WTC11 (cell line): Measurements from ENCODE around the gene ARHGAP30. TPM values are rescaled to one million over a fixed set of nuclear protein-coding genes. Genes with fewer than 3 reads are reported as not detected.

Experiments used
- ATAC-seq: fragments of 200-7000 bp; cut with Tn5 transposase; 2 replicates; pipeline ENCODE4 v1.10.0; 2021; ENCODE audit warnings: mild to moderate bottlenecking, moderate library complexity
- CTCF ChIA-PET: fragments of 300-600 bp; sonication (Branson Sonifier 250); formaldehyde crosslinking; loops from one replicate; lab custom pipeline; 2021; ENCODE audit warnings: antibody characterized with exemption; lab: Charles Lee
- POLR2A ChIA-PET: fragments of 350-600 bp; sonication (Branson Sonifier 250); formaldehyde crosslinking; loops from one replicate; lab custom pipeline; 2021; ENCODE audit warnings: antibody characterized with exemption; lab: Charles Lee
- DNase-seq: peaks from one replicate; pipeline ENCODE4 v3.0.0; 2021; ENCODE audit warnings: low spot score
- H3K27ac Mint-ChIP-seq: 2 replicates; pipeline ENCODE4 v1.8.0; 2021; ENCODE audit warnings: mixed read lengths
- H3K27me3 Mint-ChIP-seq: 2 replicates; pipeline ENCODE4 v1.8.0; 2021; ENCODE audit warnings: low read depth, mild to moderate bottlenecking, moderate library complexity, mixed read lengths
- H3K36me3 Mint-ChIP-seq: 2 replicates; pipeline ENCODE4 v1.8.0; 2021; ENCODE audit warnings: mixed read lengths
- H3K4me1 Mint-ChIP-seq: 2 replicates; pipeline ENCODE4 v1.8.0; 2022; ENCODE audit warnings: mixed read lengths
- H3K4me3 Mint-ChIP-seq: 2 replicates; pipeline ENCODE4 v1.8.0; 2021; ENCODE audit warnings: mild to moderate bottlenecking, moderate library complexity, mixed read lengths
- H3K9me3 Mint-ChIP-seq: 2 replicates; pipeline ENCODE4 v1.8.0; 2021; ENCODE audit warnings: mixed read lengths
- AFF4 ChIP-seq: sonication (generic); formaldehyde crosslinking; IDR thresholded peaks from 2 replicates; pipeline ENCODE4 v1.8.1; 2023; ENCODE audit warnings: mild to moderate bottlenecking, missing genetic modification reagents, borderline replicate concordance
- CREB1 ChIP-seq: sonication (generic); formaldehyde crosslinking; IDR thresholded peaks from 2 replicates; pipeline ENCODE4 v1.8.0; 2023; ENCODE audit warnings: mild to moderate bottlenecking, missing genetic modification reagents
- ELF4 ChIP-seq: sonication (generic); formaldehyde crosslinking; IDR thresholded peaks from 2 replicates; pipeline ENCODE4 v1.8.1; 2022; ENCODE audit warnings: low read depth, mild to moderate bottlenecking, moderate library complexity, missing genetic modification reagents
- MLX ChIP-seq: sonication (generic); formaldehyde crosslinking; IDR thresholded peaks from 2 replicates; pipeline ENCODE4 v1.8.1; 2023; ENCODE audit warnings: mild to moderate bottlenecking, missing genetic modification reagents, moderate library complexity
- MXD4 ChIP-seq: fragments of 250-450 bp; sonication (Bioruptor Pico); IDR thresholded peaks from 2 replicates; pipeline ENCODE4 v1.8.0; 2021; ENCODE audit warnings: mild to moderate bottlenecking, moderate library complexity, borderline replicate concordance
- NR3C1 ChIP-seq: sonication (generic); formaldehyde crosslinking; conservative IDR thresholded peaks from 2 replicates; pipeline ENCODE4 v1.8.1; 2023; ENCODE audit warnings: low read depth, mild to moderate bottlenecking, missing genetic modification reagents
- OVOL2 ChIP-seq: fragments of 250-450 bp; sonication (Bioruptor Pico); IDR thresholded peaks from 2 replicates; pipeline ENCODE4 v1.9.0; 2021; ENCODE audit warnings: mild to moderate bottlenecking, borderline replicate concordance
- RELA ChIP-seq: sonication (generic); formaldehyde crosslinking; IDR thresholded peaks from 2 replicates; pipeline ENCODE4 v1.8.1; 2022; ENCODE audit warnings: missing genetic modification reagents, mild to moderate bottlenecking, borderline replicate concordance
- RORB ChIP-seq: fragments of 250-450 bp; sonication (Bioruptor Pico); IDR thresholded peaks from 2 replicates; pipeline ENCODE4 v1.9.0; 2021; ENCODE audit warnings: mild to moderate bottlenecking
- SMAD3 ChIP-seq: sonication (generic); formaldehyde crosslinking; IDR thresholded peaks from 2 replicates; pipeline ENCODE4 v1.8.0; 2022; ENCODE audit warnings: missing genetic modification reagents, mild to moderate bottlenecking, borderline replicate concordance
- ZNF232 ChIP-seq: sonication (generic); formaldehyde crosslinking; IDR thresholded peaks from 2 replicates; pipeline ENCODE4 v1.8.0; 2022; ENCODE audit warnings: mild to moderate bottlenecking, missing genetic modification reagents
- ZNF396 ChIP-seq: fragments of 250-450 bp; sonication (Bioruptor Pico); IDR thresholded peaks from 2 replicates; pipeline ENCODE4 v1.8.0; 2021; ENCODE audit warnings: mild to moderate bottlenecking, moderate library complexity, borderline replicate concordance
- ZNF416 ChIP-seq: fragments of 250-450 bp; sonication (Bioruptor Pico); IDR thresholded peaks from 2 replicates; pipeline ENCODE4 v1.9.0; 2021; ENCODE audit warnings: mild to moderate bottlenecking, inconsistent platforms
- total RNA-seq: library from RNA; stranded (reverse); gene quantifications from 3 replicates; pipeline ENCODE4 v1.2.3, GENCODE V29; 2021
- TF ChIP-seq, protein P1 (sequence below): sonication (generic); formaldehyde crosslinking; IDR thresholded peaks from 2 replicates; pipeline ENCODE4 v1.8.1; 2023; ENCODE audit warnings: mild to moderate bottlenecking, missing genetic modification reagents
- TF ChIP-seq, protein P2 (sequence below): sonication (generic); formaldehyde crosslinking; IDR thresholded peaks from 2 replicates; pipeline ENCODE4 v1.8.1; 2022; ENCODE audit warnings: mild to moderate bottlenecking, moderate library complexity, missing genetic modification reagents
- TF ChIP-seq, protein P3 (sequence below): fragments of 250-450 bp; sonication (Bioruptor Pico); conservative IDR thresholded peaks from 2 replicates; pipeline ENCODE4 v1.9.0; 2021; ENCODE audit warnings: mild to moderate bottlenecking
- TF ChIP-seq, protein P4 (sequence below): sonication (generic); formaldehyde crosslinking; conservative IDR thresholded peaks from 2 replicates; pipeline ENCODE4 v1.8.1; 2023; ENCODE audit warnings: mild to moderate bottlenecking, low read depth, missing genetic modification reagents, moderate library complexity
- TF ChIP-seq, protein P5 (sequence below): fragments of 250-450 bp; sonication (Bioruptor Pico); IDR thresholded peaks from 2 replicates; pipeline ENCODE4 v1.9.0; 2021; ENCODE audit warnings: mild to moderate bottlenecking, borderline replicate concordance

Gene ARHGAP30
- total RNA-seq, 1 experiment from 2014 or later, result 0.52 TPM

DNA sequence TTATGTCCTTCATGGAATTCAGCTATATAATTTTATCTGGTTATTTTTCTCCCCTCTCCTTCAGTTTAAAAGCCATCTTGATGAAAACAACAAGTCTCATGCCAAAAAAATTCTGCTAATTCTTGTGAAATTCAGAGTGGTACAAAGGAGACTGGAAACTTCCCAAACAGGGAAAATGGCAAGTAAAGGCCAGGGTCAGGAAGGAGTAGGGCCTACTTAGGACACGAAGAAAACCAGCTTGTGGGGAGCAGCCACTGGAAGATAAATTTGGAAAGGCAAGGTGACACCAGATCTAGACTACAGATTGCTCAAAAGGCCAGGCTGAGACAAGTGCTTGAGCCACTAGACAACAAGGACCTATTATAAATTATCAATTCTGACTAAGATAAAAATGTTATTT lies 37.3 kb downstream of the ARHGAP30 start:
- H3K27ac Mint-ChIP-seq, result no peak overlapping the region; the same call in 1 of the 2 replicates

DNA sequence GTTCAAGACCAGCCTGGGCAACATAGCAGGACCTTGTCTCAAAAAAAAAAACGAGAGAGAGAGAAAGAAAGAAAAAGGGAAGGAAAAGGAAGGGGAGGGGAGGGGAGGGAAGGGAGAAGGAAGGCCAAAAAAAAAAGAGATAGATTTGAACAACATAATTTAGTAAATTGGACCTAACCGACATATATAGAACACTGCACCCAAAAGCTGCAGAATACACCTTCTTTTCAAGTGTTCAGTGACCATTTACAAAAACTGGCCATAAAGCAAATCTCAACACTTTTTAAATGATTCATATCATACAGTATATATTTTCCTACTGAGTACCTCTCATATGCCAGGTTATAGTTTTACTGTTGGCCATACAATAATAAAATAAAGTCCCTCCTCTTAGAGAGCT lies 37.8 kb downstream of the ARHGAP30 start:
- peaks cover 6% of the 10 kb centered on the region; the same call in 1 of the 2 replicates for H3K9me3 Mint-ChIP-seq
- POLR2A ChIA-PET, result interaction anchor here (3.7 kb wide), 1 partner anchor 11 kb away, joined by 15 read pairs; the partner anchor contains the start of gene F11R
- H3K36me3 Mint-ChIP-seq, result peaks cover 21% of the 10 kb centered on the region
- DNase-seq (no peak), ATAC-seq (no peak)
- H3K4me3 Mint-ChIP-seq, result no peak overlapping the region
- no peak overlapping the region for H3K27ac Mint-ChIP-seq
- peaks cover 18% of the 10 kb centered on the region for H3K4me1 Mint-ChIP-seq
- CTCF ChIA-PET, result interaction anchor here (0.8 to 1.2 kb wide), 2 partner anchors 10 kb away, joined by 3 read pairs; no protein-coding TSS in a partner anchor
- no peaks in the 10 kb centered on the region for H3K27me3 Mint-ChIP-seq
- TF ChIP-seq ZNF416 (no peak), AFF4 (CRISPR knock-in tag) (no peak), RELA (CRISPR knock-in tag) (no peak), RORB (no peak), MLX (CRISPR knock-in tag) (no peak)
- TF ChIP-seq, protein P1, sequence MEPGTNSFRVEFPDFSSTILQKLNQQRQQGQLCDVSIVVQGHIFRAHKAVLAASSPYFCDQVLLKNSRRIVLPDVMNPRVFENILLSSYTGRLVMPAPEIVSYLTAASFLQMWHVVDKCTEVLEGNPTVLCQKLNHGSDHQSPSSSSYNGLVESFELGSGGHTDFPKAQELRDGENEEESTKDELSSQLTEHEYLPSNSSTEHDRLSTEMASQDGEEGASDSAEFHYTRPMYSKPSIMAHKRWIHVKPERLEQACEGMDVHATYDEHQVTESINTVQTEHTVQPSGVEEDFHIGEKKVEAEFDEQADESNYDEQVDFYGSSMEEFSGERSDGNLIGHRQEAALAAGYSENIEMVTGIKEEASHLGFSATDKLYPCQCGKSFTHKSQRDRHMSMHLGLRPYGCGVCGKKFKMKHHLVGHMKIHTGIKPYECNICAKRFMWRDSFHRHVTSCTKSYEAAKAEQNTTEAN (CRISPR knock-in tag), result no peak
- TF ChIP-seq, protein P2, sequence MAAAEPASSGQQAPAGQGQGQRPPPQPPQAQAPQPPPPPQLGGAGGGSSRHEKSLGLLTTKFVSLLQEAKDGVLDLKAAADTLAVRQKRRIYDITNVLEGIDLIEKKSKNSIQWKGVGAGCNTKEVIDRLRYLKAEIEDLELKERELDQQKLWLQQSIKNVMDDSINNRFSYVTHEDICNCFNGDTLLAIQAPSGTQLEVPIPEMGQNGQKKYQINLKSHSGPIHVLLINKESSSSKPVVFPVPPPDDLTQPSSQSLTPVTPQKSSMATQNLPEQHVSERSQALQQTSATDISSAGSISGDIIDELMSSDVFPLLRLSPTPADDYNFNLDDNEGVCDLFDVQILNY, result no peak

More for the DNA sequence above, 37.3 kb downstream of the ARHGAP30 start:
- ChIA-PET POLR2A (interaction anchor here (3.7 kb wide), 1 partner anchor 11 kb away, joined by 15 read pairs; the partner anchor contains the start of gene F11R), CTCF (interaction anchor here (0.8 to 1.2 kb wide), 3 partner anchors 9 to 35 kb away, joined by 3 read pairs; no protein-coding TSS in a partner anchor)
- H3K4me3 Mint-ChIP-seq, result no peak overlapping the region
- DNase-seq (no peak), ATAC-seq (no peak)
- TF ChIP-seq CREB1 (CRISPR knock-in tag) (no peak), ZNF232 (no peak), SMAD3 (CRISPR knock-in tag) (no peak), RORB (no peak), MXD4 (CRISPR knock-in tag) (no peak), NR3C1 (no peak), ZNF396 (no peak), ELF4 (CRISPR knock-in tag) (no peak), OVOL2 (CRISPR knock-in tag) (no peak)
- TF ChIP-seq, protein P3, sequence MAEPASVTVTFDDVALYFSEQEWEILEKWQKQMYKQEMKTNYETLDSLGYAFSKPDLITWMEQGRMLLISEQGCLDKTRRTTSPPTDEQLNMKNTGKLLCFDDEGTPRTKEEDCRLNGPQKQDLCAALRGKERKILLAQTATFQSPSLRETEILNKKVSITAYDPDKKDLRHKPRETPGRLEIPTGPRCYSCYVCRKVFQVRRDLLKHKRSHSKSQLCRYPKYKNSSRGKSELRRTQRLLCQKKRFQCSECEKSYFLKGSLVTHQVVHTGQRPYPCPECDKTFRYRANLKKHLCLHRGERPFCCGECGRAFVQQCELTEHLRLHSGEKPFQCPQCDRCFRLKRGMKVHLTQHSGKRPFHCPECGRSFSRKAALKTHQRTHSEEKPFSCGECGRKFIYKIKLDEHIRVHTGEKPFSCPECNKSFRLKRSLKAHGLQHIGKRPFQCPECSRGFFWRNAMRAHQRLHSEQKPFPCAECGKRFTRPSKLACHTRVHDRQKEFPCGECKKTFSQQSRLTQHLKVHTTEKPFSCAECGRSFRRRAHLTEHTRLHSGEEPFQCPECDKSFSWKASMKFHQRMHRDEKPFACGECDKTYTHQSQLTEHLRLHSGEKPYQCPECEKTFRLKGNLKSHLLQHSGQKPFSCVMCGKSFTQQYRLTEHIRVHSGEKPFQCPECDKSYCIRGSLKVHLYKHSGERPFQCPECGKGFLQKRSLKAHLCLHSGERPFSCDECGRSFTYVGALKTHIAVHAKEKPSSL, result no peak
- TF ChIP-seq, protein P4, sequence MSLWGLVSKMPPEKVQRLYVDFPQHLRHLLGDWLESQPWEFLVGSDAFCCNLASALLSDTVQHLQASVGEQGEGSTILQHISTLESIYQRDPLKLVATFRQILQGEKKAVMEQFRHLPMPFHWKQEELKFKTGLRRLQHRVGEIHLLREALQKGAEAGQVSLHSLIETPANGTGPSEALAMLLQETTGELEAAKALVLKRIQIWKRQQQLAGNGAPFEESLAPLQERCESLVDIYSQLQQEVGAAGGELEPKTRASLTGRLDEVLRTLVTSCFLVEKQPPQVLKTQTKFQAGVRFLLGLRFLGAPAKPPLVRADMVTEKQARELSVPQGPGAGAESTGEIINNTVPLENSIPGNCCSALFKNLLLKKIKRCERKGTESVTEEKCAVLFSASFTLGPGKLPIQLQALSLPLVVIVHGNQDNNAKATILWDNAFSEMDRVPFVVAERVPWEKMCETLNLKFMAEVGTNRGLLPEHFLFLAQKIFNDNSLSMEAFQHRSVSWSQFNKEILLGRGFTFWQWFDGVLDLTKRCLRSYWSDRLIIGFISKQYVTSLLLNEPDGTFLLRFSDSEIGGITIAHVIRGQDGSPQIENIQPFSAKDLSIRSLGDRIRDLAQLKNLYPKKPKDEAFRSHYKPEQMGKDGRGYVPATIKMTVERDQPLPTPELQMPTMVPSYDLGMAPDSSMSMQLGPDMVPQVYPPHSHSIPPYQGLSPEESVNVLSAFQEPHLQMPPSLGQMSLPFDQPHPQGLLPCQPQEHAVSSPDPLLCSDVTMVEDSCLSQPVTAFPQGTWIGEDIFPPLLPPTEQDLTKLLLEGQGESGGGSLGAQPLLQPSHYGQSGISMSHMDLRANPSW (CRISPR knock-in tag), result no peak
- TF ChIP-seq, protein P5, sequence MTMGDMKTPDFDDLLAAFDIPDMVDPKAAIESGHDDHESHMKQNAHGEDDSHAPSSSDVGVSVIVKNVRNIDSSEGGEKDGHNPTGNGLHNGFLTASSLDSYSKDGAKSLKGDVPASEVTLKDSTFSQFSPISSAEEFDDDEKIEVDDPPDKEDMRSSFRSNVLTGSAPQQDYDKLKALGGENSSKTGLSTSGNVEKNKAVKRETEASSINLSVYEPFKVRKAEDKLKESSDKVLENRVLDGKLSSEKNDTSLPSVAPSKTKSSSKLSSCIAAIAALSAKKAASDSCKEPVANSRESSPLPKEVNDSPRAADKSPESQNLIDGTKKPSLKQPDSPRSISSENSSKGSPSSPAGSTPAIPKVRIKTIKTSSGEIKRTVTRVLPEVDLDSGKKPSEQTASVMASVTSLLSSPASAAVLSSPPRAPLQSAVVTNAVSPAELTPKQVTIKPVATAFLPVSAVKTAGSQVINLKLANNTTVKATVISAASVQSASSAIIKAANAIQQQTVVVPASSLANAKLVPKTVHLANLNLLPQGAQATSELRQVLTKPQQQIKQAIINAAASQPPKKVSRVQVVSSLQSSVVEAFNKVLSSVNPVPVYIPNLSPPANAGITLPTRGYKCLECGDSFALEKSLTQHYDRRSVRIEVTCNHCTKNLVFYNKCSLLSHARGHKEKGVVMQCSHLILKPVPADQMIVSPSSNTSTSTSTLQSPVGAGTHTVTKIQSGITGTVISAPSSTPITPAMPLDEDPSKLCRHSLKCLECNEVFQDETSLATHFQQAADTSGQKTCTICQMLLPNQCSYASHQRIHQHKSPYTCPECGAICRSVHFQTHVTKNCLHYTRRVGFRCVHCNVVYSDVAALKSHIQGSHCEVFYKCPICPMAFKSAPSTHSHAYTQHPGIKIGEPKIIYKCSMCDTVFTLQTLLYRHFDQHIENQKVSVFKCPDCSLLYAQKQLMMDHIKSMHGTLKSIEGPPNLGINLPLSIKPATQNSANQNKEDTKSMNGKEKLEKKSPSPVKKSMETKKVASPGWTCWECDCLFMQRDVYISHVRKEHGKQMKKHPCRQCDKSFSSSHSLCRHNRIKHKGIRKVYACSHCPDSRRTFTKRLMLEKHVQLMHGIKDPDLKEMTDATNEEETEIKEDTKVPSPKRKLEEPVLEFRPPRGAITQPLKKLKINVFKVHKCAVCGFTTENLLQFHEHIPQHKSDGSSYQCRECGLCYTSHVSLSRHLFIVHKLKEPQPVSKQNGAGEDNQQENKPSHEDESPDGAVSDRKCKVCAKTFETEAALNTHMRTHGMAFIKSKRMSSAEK, result no peak
- peaks cover 17% of the 10 kb centered on the region for H3K36me3 Mint-ChIP-seq
- peaks cover 20% of the 10 kb centered on the region for H3K4me1 Mint-ChIP-seq
- H3K9me3 Mint-ChIP-seq, result peaks cover 6% of the 10 kb centered on the region; the same call in 1 of the 2 replicates
- H3K27me3 Mint-ChIP-seq, result no peaks in the 10 kb centered on the region
